Lung (tissue), 12 donors: ENCODE data around the gene CAPN13. TPM values are rescaled to one million over a fixed set of nuclear protein-coding genes. Genes with fewer than 3 reads are reported as not detected.

Experiments
- ATAC-seq: fragments of 200-7000 bp; cut with Tn5 transposase; one replicate; pipeline ENCODE4 v1.9.1; 2020; ENCODE audit warnings: moderate number of reproducible peaks; ENCODE audit not compliant: insufficient read depth, low FRiP score
- DNase-seq, 3 donors: peaks; one replicate each; pipeline ENCODE4 v3.0.0-alpha.2; 2013 to 2017
- H3K27ac ChIP-seq, 2 donors: one replicate each; pipeline ENCODE4 v1.5.1; 2013; ENCODE audit warnings: mild to moderate bottlenecking in 2 of 2, moderate library complexity in 2 of 2, control low read depth in 1 of 2, inconsistent platforms in 1 of 2, low read depth in 1 of 2, low read length in 1 of 2
- H3K27me3 ChIP-seq, 3 donors: one replicate each; pipeline ENCODE4 v1.5.1; 2013; ENCODE audit warnings: low read length in 2 of 3; ENCODE audit not compliant: control insufficient read depth in 3 of 3, insufficient read depth in 3 of 3
- H3K36me3 ChIP-seq, 4 donors: one replicate each; pipeline ENCODE4 v1.5.1; 2013; ENCODE audit warnings: low read length in 4 of 4, mild to moderate bottlenecking in 1 of 4, moderate library complexity in 1 of 4; ENCODE audit not compliant: control insufficient read depth in 4 of 4, insufficient read depth in 4 of 4
- H3K4me1 ChIP-seq, 5 donors: one replicate each; pipeline ENCODE4 v1.5.1; 2013; ENCODE audit warnings: low read length in 5 of 5, mild to moderate bottlenecking in 2 of 5, moderate library complexity in 1 of 5; ENCODE audit not compliant: control insufficient read depth in 5 of 5, insufficient read depth in 5 of 5
- H3K4me3 ChIP-seq: one replicate; pipeline ENCODE4 v1.5.1; 2013; ENCODE audit warnings: mild to moderate bottlenecking, control low read depth, moderate library complexity
- H3K9ac ChIP-seq, 2 donors: one replicate each; pipeline ENCODE4 v1.5.1; 2013; ENCODE audit warnings: low read length in 2 of 2, control low read depth in 1 of 2; ENCODE audit not compliant: insufficient read depth in 1 of 2
- H3K9me3 ChIP-seq, 4 donors: one replicate each; pipeline ENCODE4 v1.5.1; 2013; ENCODE audit warnings: low read length in 3 of 4, mild to moderate bottlenecking in 1 of 4, moderate library complexity in 1 of 4; ENCODE audit not compliant: control insufficient read depth in 4 of 4, insufficient read depth in 3 of 4
- WGBS, 2 donors: extraction: QIAGEN DNeasy Blood & Tissue Kit; methylation state at CpG; one replicate each; pipeline ENCODE4 v1.1.7; 2013; 5-methylcytosine and 5-hydroxymethylcytosine counted together
- polyA plus RNA-seq, 2 donors: library from polyadenylated mRNA; stranded (reverse); fragments of 200-250 nt; gene quantifications; one replicate each; pipeline ENCODE4 v1.2.1, GENCODE V29; 2013
- total RNA-seq, 2 donors: library from RNA; depleted of rRNA in 1 of 2; stranded (reverse); fragments of >200 nt in 1 of 2; gene quantifications; one replicate each; pipeline ENCODE4 v1.2.1, GENCODE V29; 2014 to 2021
- TF ChIP-seq, protein P1 (sequence below): IDR thresholded peaks from 2 replicates; pipeline ENCODE4 v1.5.1; 2012; ENCODE audit warnings: mild to moderate bottlenecking; ENCODE audit errors: control extremely low read depth, extremely low read depth
- donor health status: control.
- donor health status: control.
- donor health status: Bipolar disorder and iron deficiency.
- donor health status: healthy.
- donor health status: DM: yes; HTN: yes; CAD: no.

The CAPN13 gene
- total and polyA plus RNA-seq, 4 donors: 6.6 to 31.6 (median 8.2) TPM

- peaks cover 0 to 3% (median 0%) of the 10 kb centered on the region in 5 donors for H3K4me1 ChIP-seq
Measured at GRCh38 chr2:30777661-30778505, 29.4 kb downstream of the CAPN13 start.

GRCh38 chr2:30776831-30777635, 30.2 kb downstream of the CAPN13 start:
- DNase-seq (no peak), ATAC-seq (no peak)
- peaks cover 0 to 2% (median 2%) of the 10 kb centered on the region in 3 donors for H3K27me3 ChIP-seq
- H3K4me3 ChIP-seq: no peak overlapping the region
- no peaks in the 10 kb centered on the region for H3K9me3 ChIP-seq
- H3K36me3 ChIP-seq: peaks cover 0 to 2% (median 0%) of the 10 kb centered on the region in 4 donors
- no peak overlapping the region for H3K9ac ChIP-seq
- peak overlapping the region in 1 of 2 donors; percentile 4 for H3K27ac ChIP-seq
- TF ChIP-seq, protein P1, sequence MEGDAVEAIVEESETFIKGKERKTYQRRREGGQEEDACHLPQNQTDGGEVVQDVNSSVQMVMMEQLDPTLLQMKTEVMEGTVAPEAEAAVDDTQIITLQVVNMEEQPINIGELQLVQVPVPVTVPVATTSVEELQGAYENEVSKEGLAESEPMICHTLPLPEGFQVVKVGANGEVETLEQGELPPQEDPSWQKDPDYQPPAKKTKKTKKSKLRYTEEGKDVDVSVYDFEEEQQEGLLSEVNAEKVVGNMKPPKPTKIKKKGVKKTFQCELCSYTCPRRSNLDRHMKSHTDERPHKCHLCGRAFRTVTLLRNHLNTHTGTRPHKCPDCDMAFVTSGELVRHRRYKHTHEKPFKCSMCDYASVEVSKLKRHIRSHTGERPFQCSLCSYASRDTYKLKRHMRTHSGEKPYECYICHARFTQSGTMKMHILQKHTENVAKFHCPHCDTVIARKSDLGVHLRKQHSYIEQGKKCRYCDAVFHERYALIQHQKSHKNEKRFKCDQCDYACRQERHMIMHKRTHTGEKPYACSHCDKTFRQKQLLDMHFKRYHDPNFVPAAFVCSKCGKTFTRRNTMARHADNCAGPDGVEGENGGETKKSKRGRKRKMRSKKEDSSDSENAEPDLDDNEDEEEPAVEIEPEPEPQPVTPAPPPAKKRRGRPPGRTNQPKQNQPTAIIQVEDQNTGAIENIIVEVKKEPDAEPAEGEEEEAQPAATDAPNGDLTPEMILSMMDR: no peak
- H3K4me1 ChIP-seq: peaks cover 0 to 2% (median 0%) of the 10 kb centered on the region in 5 donors
- WGBS, 2 donors: 57 to 67% methylated on average over 9 of the region's 9 CpGs

More at GRCh38 chr2:30777661-30778505, 29.4 kb downstream of the CAPN13 start:
- Histone ChIP-seq H3K9ac (no peak overlapping the region), H3K4me3 (no peak overlapping the region), H3K36me3 (peaks cover 0 to 2% (median 0%) of the 10 kb centered on the region in 4 donors), H3K27me3 (peaks cover 0 to 2% (median 2%) of the 10 kb centered on the region in 3 donors), H3K9me3 (no peaks in the 10 kb centered on the region), H3K27ac (no peak overlapping the region)
- ATAC-seq (no peak), DNase-seq (no peak)
- TF ChIP-seq, protein P1: no peak
- 83 to 86% methylated on average over 12 of the region's 12 CpGs for WGBS, 2 donors

DNA sequence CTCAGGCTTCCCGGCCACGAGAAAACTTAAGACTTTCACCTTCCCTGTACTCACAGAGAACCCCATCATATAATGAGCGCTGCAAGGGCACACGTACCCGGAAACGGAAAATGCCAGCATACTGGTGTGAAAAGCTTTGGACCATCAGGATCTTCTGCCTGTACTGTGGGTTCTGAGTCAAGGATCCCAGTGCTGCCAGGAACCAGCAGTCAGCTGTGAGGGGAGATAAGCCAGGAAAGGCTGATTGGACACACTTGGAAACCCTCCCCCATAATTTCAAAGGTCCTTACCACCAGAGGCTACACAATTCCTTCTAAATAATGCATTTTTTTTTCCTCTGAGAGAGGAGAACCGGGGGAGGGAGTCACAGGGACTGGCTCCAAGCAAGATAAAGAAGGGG, 31.4 kb downstream of the CAPN13 start:
- H3K4me1 ChIP-seq: peaks cover 0 to 1% (median 0%) of the 10 kb centered on the region in 5 donors
- H3K36me3 ChIP-seq: no peaks in the 10 kb centered on the region
- no peak overlapping the region for H3K27ac ChIP-seq
- no peak overlapping the region for H3K4me3 ChIP-seq
- H3K9me3 ChIP-seq: no peaks in the 10 kb centered on the region
- peaks cover 0 to 5% (median 2%) of the 10 kb centered on the region in 3 donors for H3K27me3 ChIP-seq
- H3K9ac ChIP-seq: no peak overlapping the region
- TF ChIP-seq, protein P1: no peak
- DNase-seq (no peak), ATAC-seq (no peak)
- 42 to 53% methylated on average over 7 of the region's 7 CpGs for WGBS, 2 donors
